Hepatic stellate cell (primary cell): ENCODE data around the gene ZNRF2.

ENCODE experiments used
- DNase-seq: peaks from one replicate; pipeline ENCODE4 v3.0.0; 2011; ENCODE audit warnings: low spot score

Gene ZNRF2

GRCh38 chr7:30412782-30413504, 128.5 kb downstream of the ZNRF2 start:
- DNase-seq = peak; percentile 76

- no peak for DNase-seq
Measured at GRCh38 chr7:30413864-30414263, 129.5 kb downstream of the ZNRF2 start.
